Stimulated activated CD8-positive, alpha-beta memory T cell treated with anti-CD3 and anti-CD28 coated beads, Interleukin-4, amount 100 ng/mL, for 1 hour (primary cell): Measurements from ENCODE around the gene HDAC2.
"Not testable (repeated sequence)": the region's sequence is repeated elsewhere in the genome, so short reads cannot be mapped to it uniquely, and the experiment has no call there.

Experiments
- DNase-seq, 2 donors: peaks; one replicate each; pipeline ENCODE4 v3.0.0-alpha.2; 2020; ENCODE audit warnings: low read depth in 2 of 2, low spot score in 1 of 2

Gene HDAC2

DNA sequence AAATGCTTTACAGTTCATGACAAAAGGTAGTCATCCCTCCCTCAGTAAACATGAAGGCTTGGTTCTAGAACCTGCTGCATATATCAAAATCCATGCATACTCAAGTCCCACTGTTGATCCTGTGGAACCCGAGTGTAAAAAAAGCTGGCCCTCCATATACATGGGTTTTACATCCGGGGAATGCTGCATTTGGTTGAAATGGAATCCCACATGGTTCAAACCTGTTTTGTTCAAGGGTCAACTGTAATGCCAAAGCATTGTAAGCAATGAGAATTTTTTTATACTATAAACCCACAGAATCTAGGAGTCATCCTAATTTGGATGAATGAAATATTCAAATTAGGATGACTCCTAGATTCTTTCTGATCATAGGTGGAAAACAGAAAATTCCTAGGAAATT is 5.9 kb upstream of the HDAC2 start:
- no peak for DNase-seq

DNA sequence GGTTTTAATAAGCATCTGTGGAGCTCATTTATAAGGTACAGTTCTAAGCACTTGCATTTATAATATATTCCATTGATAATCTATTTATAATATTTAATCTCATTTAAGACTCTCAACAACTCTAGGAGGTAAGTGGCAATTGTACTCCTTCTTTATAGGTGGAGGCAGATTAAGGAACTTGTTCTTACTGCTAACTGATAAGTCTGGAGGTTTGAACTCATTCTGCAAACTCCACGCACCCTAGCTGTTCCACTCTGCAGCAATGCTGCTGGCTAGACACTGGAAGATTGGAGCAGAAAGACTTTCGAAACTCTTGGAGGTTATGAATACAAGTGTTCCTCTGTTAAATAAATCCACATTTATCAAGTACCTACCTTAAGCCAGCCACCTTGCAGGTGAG is 793 bp upstream of the HDAC2 start:
- DNase-seq = no peak

DNA sequence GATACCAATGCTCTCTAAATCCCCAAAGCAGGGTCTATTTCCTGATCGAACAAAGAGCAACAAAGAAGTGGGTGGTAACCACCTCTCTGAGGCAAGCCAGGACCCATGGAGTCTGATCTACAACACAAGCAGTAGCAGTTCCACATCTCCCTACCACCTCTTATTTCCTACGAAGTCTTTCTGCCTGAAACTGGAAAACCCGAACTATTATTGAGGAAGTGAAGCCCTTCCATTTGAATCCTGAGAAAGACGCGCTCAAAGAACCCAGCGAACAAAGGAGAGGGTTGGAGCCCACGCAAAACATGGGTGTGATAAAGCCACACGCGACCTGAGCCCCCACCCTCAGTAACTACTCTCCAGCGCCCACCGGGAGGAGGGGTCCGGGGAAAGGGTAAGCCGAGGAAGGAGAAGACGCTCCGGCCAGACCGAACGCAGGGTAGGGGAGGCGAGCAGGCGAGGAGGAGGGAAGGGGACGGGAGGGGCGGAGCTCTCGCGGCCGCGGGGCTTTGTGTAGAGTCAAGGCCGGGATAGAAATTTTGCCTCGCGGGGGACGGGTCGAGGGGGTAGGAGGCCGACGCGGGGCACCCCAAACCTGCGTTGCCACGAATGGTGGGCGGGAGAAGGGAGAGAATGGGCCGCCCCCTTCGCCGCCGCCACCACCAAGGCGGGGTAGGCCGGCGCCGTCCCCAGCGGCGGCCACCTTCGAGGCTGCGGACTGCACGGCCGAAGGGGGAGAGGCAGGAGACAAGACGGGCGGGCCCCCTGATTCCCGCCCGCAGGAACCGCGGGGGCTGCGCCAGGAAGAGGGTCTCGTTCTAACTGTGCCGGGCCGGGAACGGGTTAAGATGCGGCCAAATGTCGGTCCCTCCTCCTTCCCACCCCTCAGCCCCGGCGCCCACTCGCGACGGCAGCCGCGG is 802 bp downstream of the HDAC2 start:
- DNase-seq = peak; percentile 6 to 13

DNA sequence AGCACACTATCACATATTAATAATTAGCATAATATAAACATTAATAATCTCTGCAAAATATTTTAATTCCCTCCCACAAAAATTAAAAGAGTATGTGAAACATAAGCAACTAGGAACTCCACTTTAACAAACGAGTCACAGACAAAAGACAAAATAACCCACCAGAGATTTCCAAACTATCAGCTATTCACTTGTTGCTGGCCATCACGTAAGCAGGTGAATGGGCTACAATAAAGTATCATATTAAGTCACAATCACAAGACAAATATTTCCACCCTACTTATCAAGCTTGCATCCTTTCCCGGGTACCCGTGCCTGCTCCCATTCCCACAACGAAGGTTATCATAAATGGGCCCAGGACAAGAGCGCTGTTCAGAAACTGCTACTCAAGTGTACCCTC is 2.5 kb downstream of the HDAC2 start:
- DNase-seq = no peak

DNA sequence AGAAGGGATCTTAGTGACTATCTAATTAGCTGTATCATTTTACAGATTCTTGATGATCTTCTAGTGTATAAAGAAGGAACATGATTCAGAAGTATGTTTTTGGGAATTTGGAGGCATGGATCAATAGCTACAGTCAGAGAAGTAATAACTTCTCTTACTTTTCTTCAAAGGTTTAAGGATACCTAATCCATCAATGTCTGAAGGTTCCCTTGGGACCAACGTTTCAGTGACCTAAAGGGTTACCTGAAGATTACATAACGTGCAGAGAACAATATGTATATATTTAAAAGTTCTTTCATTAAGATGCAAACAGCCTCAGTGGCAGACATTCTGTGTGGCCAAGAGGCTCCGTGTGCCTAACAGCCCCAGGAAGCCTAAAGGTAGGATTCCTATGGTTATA is 3.2 kb downstream of the HDAC2 start:
- no peak for DNase-seq

DNA sequence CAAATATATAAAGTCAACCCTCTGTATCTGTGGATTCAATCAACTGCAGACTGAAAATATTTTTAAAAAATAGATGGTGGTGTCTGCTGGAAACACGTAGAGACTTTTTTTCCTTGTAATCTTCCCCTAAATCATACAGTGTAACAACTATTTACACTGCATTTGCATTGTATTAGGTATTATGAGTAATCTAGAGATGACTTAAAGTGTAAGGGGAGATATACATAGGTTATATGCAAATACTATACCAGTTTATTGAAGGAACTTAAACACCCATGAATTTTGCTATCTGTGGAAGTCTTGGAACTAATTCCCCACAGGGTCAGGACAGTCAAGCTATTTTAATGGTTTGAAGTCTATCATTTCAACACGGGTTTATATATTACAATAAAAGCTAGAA is 10.2 kb downstream of the HDAC2 start:
- no peak for DNase-seq

DNA sequence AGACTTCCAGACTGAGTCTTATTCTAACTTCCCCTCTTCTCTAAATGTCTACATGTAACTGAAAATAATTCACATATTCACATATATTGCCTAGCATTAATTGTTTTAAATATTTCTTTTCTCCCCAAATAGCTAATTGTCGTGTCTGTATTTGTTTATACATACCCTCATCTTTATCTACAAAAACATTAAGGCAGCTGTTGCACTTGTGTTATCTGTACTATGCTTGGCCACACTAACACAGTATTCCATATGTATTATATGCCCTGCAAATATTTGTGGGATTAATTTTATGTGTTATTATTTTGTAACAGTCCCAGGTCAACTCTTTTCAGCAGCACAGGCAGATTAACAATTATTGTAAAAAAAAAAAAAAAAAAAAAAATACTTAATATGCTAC is 11.7 kb downstream of the HDAC2 start:
- DNase-seq = no peak

DNA sequence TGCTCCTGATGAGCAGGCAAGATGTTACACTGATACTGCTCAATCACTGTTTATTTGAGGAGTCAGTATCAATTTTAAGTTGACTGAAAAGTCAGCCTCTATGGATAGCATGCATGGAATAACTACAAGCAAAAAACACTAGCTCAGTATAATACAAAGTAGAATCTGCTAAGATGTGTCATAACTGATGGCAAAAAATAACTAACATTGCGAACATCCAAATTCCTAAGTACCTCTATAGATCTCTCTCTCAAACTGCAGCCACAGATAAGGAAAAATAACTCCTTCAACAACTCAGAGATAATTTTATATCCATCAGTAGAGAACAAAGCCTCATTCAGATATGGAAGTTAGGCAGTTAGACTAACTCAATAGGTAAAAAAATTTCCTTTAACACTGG is 16.3 kb downstream of the HDAC2 start:
- no peak for DNase-seq

DNA sequence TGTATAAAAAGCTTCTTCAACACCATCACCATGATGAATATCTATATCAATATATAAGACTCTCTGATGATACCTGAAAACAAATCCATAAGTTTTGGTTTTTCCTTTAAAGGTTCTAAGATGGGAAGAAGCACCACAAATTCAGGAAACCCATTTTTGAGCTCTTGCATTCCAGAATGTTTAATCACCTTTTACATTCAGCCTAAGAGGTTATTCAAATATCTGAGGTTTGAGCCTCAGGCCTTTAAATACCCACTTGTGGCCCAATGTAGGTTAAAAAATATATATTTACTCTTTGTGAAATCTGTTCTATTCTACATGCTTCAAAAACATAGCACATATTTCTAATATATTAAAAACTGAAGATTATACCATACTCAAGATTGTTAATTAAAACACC is 17.6 kb downstream of the HDAC2 start:
- no peak for DNase-seq

DNA sequence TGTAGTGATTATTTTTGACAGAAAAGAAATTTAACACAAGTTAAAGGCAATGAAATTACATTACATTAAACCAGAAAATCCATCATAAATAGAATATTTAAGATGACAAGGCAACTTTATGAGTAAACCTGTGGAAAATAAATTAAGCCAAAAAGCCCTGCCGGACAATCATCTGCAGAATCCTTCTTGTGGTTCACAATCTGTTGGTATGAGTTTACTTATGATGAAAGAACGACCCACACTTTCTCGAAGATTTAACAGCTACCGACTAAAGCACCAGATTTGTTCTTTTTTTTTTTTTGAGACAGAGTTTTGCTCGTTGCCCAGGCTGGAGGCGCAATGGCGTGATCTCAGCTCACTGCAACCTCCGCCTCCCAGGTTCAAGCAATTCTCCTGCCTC is 21.4 kb downstream of the HDAC2 start:
- DNase-seq = no peak

DNA sequence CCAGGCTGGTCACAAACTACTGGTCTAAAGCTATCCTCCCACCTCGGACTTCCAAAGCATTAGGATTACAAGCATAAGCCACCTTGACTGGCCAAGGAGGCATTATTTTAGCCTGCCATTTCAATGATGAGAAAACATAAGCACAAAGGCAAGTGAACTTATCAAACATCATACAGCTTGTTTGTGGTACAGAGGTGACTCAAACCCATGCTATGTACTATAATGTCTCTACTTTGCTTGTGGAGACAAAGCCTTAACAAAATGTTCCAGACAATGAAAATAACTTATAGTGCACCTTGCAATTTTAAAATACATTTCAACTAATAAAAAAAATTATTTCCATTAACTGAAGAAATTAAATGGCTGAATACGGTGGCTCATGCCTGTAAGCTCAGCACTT is 26.2 kb downstream of the HDAC2 start:
- no peak for DNase-seq

DNA sequence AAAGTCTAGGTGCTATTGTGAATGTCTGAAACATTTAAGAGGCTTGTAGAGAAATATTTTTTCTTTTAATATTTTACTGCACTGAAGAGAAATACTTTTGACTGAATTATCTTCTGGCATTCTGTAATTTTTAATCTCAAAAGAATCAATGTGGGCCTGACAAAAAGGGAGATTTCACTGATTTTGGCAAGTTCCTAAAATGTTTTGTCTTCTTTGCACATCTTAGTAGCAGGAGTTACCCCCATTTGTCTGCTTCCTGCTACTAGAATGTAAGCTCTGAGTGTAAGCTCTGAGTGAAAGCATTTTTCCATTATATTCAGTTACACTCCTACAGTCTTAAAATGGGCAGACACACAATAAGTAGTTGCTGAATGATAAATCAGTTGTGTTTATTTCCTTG is 31.1 kb downstream of the HDAC2 start:
- DNase-seq = no peak

DNA sequence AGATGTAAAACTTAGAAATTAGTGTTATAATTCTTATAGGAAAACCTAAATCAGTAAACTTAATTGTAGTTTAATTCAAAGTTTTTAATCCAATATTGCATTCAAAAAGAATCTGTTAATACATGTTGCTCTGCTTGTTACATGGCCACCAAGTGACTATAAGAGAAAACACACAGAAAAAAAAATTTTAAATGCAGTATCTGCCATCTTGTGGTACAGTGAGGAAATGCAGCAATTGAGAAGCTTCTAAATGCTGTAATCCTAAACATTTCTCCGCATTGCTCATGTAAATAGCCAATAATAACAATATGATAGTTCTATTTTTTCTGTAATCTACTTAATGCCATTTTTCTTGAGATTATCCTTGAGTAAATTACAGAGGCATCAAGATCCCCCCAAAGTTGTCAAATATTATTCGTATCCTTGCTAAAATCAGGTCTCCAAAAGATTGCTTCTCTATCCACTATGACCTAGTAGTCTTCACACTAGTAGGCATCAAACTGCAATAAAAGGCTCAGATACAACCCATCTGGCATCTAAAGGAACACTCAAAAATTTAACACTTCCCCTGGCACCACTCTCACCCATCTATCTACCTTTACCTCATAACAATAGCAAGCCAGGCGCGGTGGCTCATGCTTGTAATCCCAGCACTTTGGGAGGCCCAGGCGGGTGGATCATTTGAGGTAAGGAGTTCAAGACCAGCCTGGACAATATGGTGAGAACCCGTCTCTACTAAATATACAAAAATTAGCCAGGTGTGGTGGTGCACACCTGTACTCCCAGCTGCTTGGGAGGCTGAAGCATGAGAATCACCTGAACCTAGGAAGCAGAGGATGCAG is 34.6 kb downstream of the HDAC2 start:
- no peak for DNase-seq

DNA sequence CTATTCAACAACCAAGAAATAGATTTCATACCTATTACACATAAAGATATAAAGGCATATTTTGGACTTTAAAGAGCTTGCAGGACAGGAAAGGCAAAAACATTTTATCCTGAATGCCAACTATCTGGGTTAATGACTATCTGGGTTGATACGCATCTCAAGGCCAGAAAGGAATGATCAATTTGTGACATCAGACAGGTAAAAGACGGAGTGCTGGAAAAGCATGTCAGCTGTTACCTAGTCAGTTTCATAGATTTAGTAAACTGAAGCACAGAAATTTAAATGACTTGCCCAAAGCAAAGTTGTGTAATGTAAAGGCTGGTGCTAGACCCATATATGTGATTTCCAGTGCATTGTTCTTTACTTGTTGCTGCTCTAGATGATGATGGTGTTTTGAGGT is 36.8 kb downstream of the HDAC2 start:
- no peak for DNase-seq

DNA sequence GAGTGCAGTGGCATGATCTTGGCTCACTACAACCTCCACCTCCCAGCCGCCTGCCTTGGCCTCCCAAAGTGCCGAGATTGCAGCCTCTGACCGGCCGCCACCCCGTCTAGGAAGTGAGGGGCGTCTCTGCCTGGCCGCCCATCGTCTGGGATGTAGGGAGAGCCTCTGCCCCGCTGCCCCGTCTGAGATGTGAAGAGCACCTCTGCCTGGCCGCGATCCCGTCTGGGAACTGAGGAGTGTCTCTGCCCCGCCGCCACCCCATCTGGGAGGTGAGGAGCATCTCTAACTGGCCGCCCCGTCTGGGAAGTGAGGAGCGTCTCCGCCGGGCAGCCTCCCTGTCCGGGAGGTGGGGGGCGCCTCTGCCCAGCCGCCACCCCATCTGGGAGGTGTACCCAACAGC is 39.0 kb downstream of the HDAC2 start:
- not testable (repeated sequence) for DNase-seq

DNA sequence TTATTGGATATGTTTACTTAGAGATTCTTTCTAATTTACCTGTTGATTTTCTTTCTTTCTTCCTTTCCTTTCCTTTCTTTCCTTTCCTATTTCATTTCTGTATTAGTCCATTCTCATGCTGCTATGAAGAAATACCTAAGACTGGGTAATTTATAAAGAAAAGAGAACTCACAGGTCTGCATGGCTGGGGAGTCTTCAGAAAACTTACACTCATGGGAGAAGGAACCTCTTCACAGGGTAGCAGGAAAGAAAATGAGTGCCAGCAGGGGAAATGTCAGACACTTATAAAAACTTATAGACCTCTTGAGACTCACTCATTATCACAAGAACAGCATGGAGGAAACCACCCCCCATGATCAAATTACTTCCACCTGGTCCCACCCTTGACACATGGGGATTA is 40.8 kb downstream of the HDAC2 start:
- no peak for DNase-seq

DNA sequence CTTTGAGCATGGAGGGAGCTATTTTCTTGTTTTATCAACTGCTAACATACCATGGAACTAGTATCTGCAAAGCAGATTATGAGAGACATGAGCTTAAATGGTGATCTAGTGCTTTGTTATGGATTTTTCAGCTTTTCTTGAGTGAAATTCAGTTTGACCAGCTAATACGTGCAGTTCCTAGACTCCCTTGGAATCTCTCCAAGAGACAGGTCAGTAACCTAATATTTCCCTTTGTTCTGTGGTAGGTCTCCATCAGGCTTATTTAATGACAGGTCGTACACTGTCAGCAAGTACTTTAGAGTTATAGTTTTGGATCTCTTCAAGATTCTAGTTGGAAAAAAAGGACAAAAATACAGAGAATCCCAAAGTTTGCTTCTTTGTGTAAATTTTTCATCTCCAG is 43.9 kb downstream of the HDAC2 start:
- DNase-seq = no peak

DNA sequence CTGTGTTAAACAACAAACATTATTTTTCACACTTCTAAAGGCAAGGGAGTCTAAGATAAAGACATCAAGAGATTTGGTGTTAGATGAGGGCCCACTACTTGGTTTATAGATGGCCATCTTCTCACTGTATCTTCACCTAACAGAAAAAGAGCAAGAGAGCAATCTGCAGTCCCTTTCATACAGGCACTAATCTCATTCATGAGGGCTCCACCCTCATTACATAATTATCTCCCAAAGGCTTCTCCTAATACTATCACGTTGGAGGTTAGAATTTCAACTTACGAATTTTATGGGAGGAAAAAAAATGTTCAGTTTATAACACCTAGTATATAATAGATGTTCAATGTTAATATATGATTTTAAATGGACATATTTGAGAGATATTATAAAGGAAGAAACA is 45.6 kb downstream of the HDAC2 start:
- no peak for DNase-seq

DNA sequence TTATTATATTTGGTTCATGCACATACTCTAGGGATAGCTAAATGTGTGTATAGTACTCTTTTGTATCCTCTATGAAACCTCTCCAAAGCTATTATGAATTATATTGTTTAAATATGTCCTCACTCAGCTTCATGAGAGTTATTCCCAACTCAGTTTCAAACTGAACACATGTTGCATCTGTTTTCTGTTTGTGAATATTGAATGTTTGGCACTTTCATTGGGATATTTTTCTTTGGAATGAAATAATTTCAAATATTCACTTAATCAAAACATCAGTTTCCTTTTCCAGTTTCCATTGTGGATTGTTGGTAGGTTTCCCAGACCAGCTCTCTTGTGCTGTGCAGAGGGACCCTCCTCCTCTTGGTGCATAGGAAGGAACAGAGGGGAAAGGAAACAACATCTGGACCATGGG is 46.6 kb downstream of the HDAC2 start:
- no peak for DNase-seq

DNA sequence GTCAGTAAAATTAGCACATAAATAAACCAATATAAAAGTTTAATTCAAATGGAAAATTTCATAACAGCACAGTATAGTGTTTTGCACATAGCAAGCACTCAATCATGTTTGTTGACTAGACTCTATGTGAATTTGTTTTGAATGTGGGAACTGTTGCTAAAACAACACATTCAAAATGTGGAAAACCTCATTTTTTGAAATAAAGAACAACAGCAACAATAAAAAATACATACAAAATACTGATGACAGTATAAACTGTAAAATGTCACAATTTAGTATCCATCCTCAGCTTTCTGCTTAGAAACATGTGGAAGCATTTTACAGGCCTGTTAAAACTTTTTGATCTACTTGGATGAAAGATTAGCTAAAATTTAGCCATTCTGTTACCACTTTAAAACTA is 47.4 kb downstream of the HDAC2 start:
- DNase-seq = no peak

DNA sequence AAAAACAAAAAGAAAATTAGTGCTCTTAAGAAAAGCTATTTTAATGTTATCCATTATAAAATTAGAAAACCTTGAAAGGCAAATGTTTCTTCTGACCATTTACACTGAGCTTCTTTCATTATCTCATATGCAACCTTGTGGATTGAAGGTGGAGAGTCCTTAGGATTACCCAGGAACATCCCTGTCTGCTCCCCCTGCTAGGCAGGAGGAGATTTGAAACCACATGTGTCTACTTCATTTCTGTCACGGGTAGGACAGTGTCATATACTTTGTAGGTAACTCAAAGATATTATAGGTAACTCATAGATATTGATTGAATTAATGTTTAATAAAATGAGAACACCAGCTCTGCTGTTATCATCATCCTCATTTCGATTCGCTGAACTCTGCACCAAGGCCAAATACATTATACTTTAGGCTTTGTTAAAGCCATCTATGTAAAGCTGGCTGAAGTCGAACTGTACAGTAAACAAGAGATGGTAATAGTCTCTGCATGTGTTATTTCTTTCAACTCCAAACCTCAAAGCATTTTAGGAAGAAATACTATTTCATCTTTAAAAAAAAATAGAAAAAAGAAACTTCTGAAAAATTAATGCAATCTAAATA is 49.5 kb downstream of the HDAC2 start:
- DNase-seq = no peak

DNA sequence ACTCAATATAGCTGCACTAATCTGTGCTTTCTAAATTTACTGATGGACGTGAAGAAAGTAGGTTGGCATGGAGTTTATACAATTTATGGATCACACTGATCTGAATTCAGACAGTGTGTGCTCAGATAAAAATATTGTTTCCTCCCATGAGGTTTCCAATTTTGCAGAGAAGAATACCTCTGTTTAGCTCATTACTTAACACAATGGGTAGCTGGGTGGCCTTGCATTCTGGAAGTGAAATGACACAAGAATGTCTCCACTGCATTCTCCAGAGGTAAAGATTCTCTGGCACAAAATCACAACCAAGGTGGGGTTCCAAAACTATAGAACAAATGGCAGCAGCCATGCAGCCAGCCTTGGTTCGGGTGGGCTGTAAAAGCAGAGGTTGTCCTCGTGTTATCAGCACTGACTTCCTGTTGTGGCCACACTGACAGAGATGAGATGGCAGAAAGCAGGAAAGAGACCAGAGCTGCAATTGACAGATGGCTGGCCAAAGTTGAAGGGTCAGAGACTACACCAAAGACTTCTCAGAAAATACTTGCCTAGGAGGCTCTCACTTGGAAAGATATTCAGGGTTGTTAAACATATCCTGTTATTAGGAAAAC is 50.2 kb downstream of the HDAC2 start:
- no peak for DNase-seq
